ENCODE results near the gene ABLIM2.

Gene ABLIM2

GRCh38 chr4:8029689-8030088 lies 128.9 kb downstream of the ABLIM2 start:
- Mint-ChIP-seq H3K27ac (ENCODE audit: low read depth) (peak overlapping the region; percentile 58), H3K36me3 (ENCODE audit: insufficient read depth) (peaks cover 3% of the 10 kb centered on the region), H3K27me3 (no peaks in the 10 kb centered on the region), H3K4me1 (no peaks in the 10 kb centered on the region), H3K4me3 (no peak overlapping the region), H3K9me3 (no peaks in the 10 kb centered on the region)
- no peak for DNase-seq (ENCODE audit: low spot score in 2 of 2)
- no peak for ATAC-seq (replicated peaks; ENCODE audit: extremely low read depth, poor library complexity, severe bottlenecking)

DNA sequence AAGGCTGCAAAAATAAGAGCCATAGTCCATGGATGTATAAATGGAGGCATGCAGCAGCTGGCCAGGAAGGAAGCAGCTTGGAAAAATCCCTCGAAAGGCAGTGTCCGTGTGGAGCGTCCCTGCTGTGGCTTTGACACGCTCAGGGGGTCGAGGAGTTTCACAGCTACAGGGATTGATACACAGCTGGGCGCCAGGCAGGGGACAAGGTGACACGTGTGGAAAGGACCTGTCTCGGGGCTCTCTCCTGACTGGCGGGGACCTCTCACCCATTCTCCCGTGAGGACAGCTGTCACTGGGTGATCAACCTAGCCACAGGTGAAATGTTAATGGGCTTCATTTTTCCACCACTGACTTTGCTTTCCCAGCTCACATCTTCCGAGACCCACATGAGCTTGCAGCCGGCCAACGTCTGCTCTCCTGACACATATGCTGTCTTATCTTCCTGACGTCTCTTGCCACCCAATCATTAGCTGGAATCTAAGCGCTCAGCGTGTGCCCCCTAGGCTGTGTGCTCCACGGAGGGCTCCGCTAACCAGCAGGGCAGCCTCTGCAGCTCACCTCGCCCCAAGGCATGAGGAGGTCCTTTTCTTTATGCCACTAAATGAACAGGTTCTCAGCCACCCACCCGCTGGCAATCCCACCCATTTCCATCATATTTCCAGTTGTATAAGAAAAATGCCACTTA lies 129.6 kb downstream of the ABLIM2 start:
- Mint-ChIP-seq H3K9me3 (no peaks in the 10 kb centered on the region), H3K27me3 (no peaks in the 10 kb centered on the region), H3K27ac (ENCODE audit: low read depth) (peak overlapping the region; percentile 58), H3K4me3 (no peak overlapping the region), H3K36me3 (ENCODE audit: insufficient read depth) (peaks cover 3% of the 10 kb centered on the region), H3K4me1 (no peaks in the 10 kb centered on the region)
- no peak for ATAC-seq (replicated peaks; ENCODE audit: extremely low read depth, poor library complexity, severe bottlenecking)
- no peak for DNase-seq (ENCODE audit: low spot score in 2 of 2)

DNA sequence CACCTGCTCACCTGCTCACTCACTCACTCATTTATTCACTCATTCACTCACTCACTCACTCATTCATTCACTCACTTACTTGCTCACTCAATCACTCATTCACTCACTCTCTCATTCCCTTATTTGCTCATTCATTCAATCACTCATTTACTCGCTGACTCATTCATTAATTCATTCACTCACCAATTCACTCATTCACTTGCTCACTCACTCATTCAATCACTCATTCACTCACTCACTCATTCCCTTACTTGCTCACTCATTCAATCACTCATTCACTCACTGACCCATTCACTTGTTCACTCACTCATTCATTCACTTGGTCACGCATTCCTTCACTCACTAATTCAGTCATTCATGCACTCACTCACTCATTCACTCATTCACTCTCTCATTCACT lies 130.2 kb downstream of the ABLIM2 start:
- Mint-ChIP-seq H3K27ac (ENCODE audit: low read depth) (no peak overlapping the region), H3K27me3 (no peaks in the 10 kb centered on the region), H3K36me3 (ENCODE audit: insufficient read depth) (peaks cover 3% of the 10 kb centered on the region), H3K4me3 (no peak overlapping the region), H3K4me1 (no peaks in the 10 kb centered on the region), H3K9me3 (no peaks in the 10 kb centered on the region)
- ATAC-seq (replicated peaks; ENCODE audit: extremely low read depth, poor library complexity, severe bottlenecking) = no peak
- no peak for DNase-seq (ENCODE audit: low spot score in 2 of 2)

DNA sequence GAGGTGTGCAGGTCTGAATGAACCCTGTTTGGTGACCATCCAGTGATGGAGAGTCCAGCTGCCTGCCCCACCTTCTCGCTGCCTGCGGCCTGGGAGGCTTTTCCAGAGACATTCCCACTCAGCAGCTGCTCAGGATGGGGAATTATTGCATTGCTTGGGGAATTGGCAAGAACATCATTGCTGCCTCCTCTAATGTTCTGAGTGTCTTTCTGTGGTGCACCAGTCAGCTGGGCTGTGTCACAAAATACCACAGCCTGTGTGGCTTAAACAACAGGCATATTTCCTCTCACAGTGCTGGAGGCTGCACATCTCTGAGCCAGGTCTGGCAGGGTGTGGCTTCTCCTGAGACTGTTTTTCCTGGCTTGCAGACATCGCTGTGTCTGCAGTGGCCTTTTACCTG lies 132.2 kb downstream of the ABLIM2 start:
- H3K27me3 Mint-ChIP-seq = no peaks in the 10 kb centered on the region
- H3K9me3 Mint-ChIP-seq = no peaks in the 10 kb centered on the region
- H3K27ac Mint-ChIP-seq (ENCODE audit: low read depth) = no peak overlapping the region
- ATAC-seq (replicated peaks; ENCODE audit: extremely low read depth, poor library complexity, severe bottlenecking) (no peak), DNase-seq (ENCODE audit: low spot score in 2 of 2) (no peak)
- peaks cover 3% of the 10 kb centered on the region for H3K36me3 Mint-ChIP-seq (ENCODE audit: insufficient read depth)
- no peak overlapping the region for H3K4me3 Mint-ChIP-seq
- no peaks in the 10 kb centered on the region for H3K4me1 Mint-ChIP-seq

GRCh38 chr4:8025668-8026067 lies 132.9 kb downstream of the ABLIM2 start:
- Mint-ChIP-seq H3K4me1 (no peaks in the 10 kb centered on the region), H3K4me3 (no peak overlapping the region), H3K27ac (ENCODE audit: low read depth) (no peak overlapping the region), H3K36me3 (ENCODE audit: insufficient read depth) (peaks cover 3% of the 10 kb centered on the region), H3K9me3 (no peaks in the 10 kb centered on the region), H3K27me3 (no peaks in the 10 kb centered on the region)
- DNase-seq (ENCODE audit: low spot score in 2 of 2) = no peak
- ATAC-seq (replicated peaks; ENCODE audit: extremely low read depth, poor library complexity, severe bottlenecking) = no peak

- no peak for DNase-seq (ENCODE audit: low spot score in 2 of 2)
- Mint-ChIP-seq H3K27ac (ENCODE audit: low read depth) (no peak overlapping the region), H3K4me1 (no peaks in the 10 kb centered on the region), H3K27me3 (peaks cover 6% of the 10 kb centered on the region), H3K36me3 (ENCODE audit: insufficient read depth) (peaks cover 3% of the 10 kb centered on the region), H3K9me3 (no peaks in the 10 kb centered on the region), H3K4me3 (no peak overlapping the region)
- no peak for ATAC-seq (replicated peaks; ENCODE audit: extremely low read depth, poor library complexity, severe bottlenecking)
Measured at GRCh38 chr4:8024073-8024786, 134.4 kb downstream of the ABLIM2 start.

DNA sequence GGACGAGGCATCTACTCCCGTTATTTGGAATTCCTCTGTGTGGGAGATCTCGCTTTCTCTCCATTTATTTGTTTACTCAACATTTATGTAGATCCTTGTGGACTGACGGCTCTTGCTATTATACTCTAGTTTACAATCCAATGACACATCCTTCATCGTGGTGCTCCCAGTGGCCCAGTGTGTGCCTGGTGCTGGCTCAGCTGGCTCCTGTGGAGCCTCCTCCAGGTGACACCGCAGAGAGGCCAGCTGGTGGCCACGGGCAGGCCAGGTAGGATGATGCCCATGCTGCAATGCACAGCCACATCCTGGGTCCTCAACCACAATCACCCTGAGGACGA lies 134.9 kb downstream of the ABLIM2 start:
- H3K9me3 Mint-ChIP-seq = no peaks in the 10 kb centered on the region
- H3K27me3 Mint-ChIP-seq = peaks cover 12% of the 10 kb centered on the region
- ATAC-seq (replicated peaks; ENCODE audit: extremely low read depth, poor library complexity, severe bottlenecking) (no peak), DNase-seq (ENCODE audit: low spot score in 2 of 2) (no peak)
- H3K4me1 Mint-ChIP-seq = no peaks in the 10 kb centered on the region
- H3K36me3 Mint-ChIP-seq (ENCODE audit: insufficient read depth) = peaks cover 3% of the 10 kb centered on the region
- no peak overlapping the region for H3K27ac Mint-ChIP-seq (ENCODE audit: low read depth)
- H3K4me3 Mint-ChIP-seq = no peak overlapping the region

GRCh38 chr4:8022767-8023695 lies 135.6 kb downstream of the ABLIM2 start:
- Mint-ChIP-seq H3K4me1 (no peaks in the 10 kb centered on the region), H3K9me3 (no peaks in the 10 kb centered on the region), H3K27me3 (peaks cover 17% of the 10 kb centered on the region), H3K27ac (ENCODE audit: low read depth) (no peak overlapping the region), H3K4me3 (no peak overlapping the region), H3K36me3 (ENCODE audit: insufficient read depth) (peaks cover 3% of the 10 kb centered on the region)
- DNase-seq (ENCODE audit: low spot score in 2 of 2) (no peak), ATAC-seq (replicated peaks; ENCODE audit: extremely low read depth, poor library complexity, severe bottlenecking) (no peak)

GRCh38 chr4:8021796-8022195 lies 136.8 kb downstream of the ABLIM2 start:
- H3K4me1 Mint-ChIP-seq = no peaks in the 10 kb centered on the region
- ATAC-seq (replicated peaks; ENCODE audit: extremely low read depth, poor library complexity, severe bottlenecking) (no peak), DNase-seq (ENCODE audit: low spot score in 2 of 2) (no peak)
- peaks cover 17% of the 10 kb centered on the region for H3K27me3 Mint-ChIP-seq
- no peak overlapping the region for H3K27ac Mint-ChIP-seq (ENCODE audit: low read depth)
- no peaks in the 10 kb centered on the region for H3K9me3 Mint-ChIP-seq
- no peak overlapping the region for H3K4me3 Mint-ChIP-seq
- peaks cover 3% of the 10 kb centered on the region for H3K36me3 Mint-ChIP-seq (ENCODE audit: insufficient read depth)

DNA sequence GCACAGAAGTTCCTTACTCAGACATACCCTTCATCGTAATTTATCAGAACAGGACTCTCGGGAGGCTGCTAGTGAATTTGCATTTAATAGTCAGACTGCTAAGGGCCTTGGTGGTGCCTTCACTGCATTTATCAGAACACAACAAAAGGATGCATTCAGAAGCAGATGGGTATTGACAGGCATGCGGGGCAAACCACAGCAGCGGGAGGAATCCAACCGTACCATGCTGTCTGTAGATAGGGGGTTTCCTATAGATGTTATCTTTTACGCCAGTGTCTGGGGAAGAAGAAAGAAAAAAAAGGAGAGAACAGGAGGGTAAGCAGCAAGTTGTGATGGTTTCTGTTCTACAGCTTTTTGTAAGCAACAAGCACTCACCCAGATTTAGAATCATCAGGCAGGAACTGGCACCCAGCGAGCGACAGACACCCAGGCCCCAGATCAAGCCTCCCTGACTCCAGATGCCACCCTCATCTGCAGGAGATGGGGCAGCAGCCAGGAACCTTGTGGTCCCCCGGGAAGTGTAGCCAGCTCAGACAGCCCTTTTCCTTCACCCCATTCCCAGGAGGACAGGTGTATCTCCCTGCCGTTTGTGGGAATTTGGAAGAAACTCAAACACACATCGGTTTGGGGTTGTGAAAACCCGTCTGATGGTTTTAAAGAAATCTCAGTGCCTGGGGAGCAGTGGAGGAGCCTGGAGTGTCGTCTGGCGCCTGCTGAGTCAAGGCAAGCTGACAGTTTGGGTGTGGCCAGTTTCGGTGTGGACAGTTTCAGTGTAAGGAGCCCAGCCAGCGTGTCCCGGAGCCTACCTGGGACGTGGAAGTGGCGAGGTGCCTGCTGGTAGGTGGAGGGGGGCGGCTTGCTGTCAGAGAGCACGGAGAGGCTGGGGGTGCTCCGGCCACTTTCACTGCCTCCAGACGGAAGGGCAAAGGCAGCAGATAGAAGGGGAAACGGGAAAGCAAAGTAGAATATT lies 138.9 kb downstream of the ABLIM2 start:
- no peak for ATAC-seq (replicated peaks; ENCODE audit: extremely low read depth, poor library complexity, severe bottlenecking)
- Mint-ChIP-seq H3K4me3 (no peak overlapping the region), H3K27ac (ENCODE audit: low read depth) (no peak overlapping the region), H3K36me3 (ENCODE audit: insufficient read depth) (no peaks in the 10 kb centered on the region), H3K27me3 (peaks cover 17% of the 10 kb centered on the region), H3K9me3 (no peaks in the 10 kb centered on the region), H3K4me1 (no peaks in the 10 kb centered on the region)
- no peak for DNase-seq (ENCODE audit: low spot score in 2 of 2)

- ATAC-seq (replicated peaks; ENCODE audit: extremely low read depth, poor library complexity, severe bottlenecking) (no peak), DNase-seq (ENCODE audit: low spot score in 2 of 2) (no peak)
- no peaks in the 10 kb centered on the region for H3K4me1 Mint-ChIP-seq
- no peak overlapping the region for H3K4me3 Mint-ChIP-seq
- H3K27me3 Mint-ChIP-seq = peaks cover 17% of the 10 kb centered on the region
- no peaks in the 10 kb centered on the region for H3K9me3 Mint-ChIP-seq
- no peaks in the 10 kb centered on the region for H3K36me3 Mint-ChIP-seq (ENCODE audit: insufficient read depth)
- H3K27ac Mint-ChIP-seq (ENCODE audit: low read depth) = no peak overlapping the region
Measured at GRCh38 chr4:8016527-8016926, 142.1 kb downstream of the ABLIM2 start.

- Mint-ChIP-seq H3K4me3 (no peak overlapping the region), H3K9me3 (no peaks in the 10 kb centered on the region), H3K27ac (ENCODE audit: low read depth) (no peak overlapping the region), H3K27me3 (peaks cover 17% of the 10 kb centered on the region), H3K4me1 (no peaks in the 10 kb centered on the region), H3K36me3 (ENCODE audit: insufficient read depth) (no peaks in the 10 kb centered on the region)
- DNase-seq (ENCODE audit: low spot score in 2 of 2) = no peak
- no peak for ATAC-seq (replicated peaks; ENCODE audit: extremely low read depth, poor library complexity, severe bottlenecking)
Measured at GRCh38 chr4:8015512-8015911, 143.1 kb downstream of the ABLIM2 start.
